Measurements from ENCODE around the gene HS1BP3. TPM values are rescaled to one million over a fixed set of nuclear protein-coding genes. Genes with fewer than 3 reads are reported as not detected.

Gene HS1BP3
- total and polyA plus RNA-seq, 2 of the 13 experiments (the other 11 are each of a cell fraction or from before 2014, with no cell fraction given) = 15.2 to 22.0 TPM

DNA sequence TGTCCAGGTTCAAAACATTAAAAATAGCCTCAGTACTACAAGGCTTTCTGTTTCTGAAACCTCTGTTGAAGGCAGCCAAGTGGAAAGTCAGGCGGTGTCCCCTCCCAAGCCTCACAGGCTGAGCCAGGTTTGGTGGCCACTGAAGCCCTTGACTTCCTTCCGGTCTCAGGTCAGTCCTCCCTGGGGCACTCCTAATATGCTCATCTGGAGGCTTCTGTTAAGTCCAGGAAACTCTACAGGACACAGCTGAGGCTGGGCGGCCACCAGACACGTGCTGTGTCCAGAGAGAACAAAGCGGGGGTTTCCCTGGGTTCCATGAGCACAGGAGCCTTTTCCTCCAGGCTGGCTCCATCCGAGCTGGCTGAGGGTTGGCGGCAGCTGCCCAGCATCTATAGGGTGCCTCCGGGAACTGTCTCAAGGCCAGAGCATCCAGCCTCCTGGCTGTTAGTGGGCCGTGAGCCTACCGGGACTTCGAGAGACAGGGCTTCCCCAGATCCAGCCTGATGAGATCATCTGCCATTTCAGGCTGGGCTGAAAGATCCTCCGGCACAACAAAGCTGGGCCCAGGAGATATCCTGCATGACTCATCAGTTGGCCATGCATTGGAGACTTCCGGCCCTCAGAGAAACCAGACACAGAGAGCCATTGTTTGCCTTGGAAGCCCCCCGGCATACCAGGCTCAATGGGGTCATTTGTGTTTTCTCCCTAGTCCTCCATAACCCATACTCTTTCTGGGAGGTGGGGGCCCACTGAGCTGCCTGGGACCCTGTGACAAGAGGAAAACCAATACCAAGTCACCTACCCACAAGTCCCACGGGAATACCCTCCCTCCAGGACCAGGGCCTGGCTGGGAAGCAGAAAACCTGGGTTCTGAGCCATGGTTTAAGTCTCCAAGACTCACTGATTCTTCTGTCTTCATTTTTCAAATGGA, 71.7 kb downstream of the HS1BP3 start (continued):
- TF ChIP-seq ZNF609 (CRISPR knock-in tag; IDR thresholded peaks at IDR 0.05; ENCODE audit: borderline replicate concordance) = peak; percentile 97
- no peak for TF ChIP-seq ZEB1 (IDR thresholded peaks at IDR 0.05; ENCODE audit: insufficient replicate concordance, low read depth)
- no peak for TF ChIP-seq ZNF790 (CRISPR knock-in tag; IDR thresholded peaks at IDR 0.05; ENCODE audit: borderline replicate concordance)
- TF ChIP-seq, protein P1, sequence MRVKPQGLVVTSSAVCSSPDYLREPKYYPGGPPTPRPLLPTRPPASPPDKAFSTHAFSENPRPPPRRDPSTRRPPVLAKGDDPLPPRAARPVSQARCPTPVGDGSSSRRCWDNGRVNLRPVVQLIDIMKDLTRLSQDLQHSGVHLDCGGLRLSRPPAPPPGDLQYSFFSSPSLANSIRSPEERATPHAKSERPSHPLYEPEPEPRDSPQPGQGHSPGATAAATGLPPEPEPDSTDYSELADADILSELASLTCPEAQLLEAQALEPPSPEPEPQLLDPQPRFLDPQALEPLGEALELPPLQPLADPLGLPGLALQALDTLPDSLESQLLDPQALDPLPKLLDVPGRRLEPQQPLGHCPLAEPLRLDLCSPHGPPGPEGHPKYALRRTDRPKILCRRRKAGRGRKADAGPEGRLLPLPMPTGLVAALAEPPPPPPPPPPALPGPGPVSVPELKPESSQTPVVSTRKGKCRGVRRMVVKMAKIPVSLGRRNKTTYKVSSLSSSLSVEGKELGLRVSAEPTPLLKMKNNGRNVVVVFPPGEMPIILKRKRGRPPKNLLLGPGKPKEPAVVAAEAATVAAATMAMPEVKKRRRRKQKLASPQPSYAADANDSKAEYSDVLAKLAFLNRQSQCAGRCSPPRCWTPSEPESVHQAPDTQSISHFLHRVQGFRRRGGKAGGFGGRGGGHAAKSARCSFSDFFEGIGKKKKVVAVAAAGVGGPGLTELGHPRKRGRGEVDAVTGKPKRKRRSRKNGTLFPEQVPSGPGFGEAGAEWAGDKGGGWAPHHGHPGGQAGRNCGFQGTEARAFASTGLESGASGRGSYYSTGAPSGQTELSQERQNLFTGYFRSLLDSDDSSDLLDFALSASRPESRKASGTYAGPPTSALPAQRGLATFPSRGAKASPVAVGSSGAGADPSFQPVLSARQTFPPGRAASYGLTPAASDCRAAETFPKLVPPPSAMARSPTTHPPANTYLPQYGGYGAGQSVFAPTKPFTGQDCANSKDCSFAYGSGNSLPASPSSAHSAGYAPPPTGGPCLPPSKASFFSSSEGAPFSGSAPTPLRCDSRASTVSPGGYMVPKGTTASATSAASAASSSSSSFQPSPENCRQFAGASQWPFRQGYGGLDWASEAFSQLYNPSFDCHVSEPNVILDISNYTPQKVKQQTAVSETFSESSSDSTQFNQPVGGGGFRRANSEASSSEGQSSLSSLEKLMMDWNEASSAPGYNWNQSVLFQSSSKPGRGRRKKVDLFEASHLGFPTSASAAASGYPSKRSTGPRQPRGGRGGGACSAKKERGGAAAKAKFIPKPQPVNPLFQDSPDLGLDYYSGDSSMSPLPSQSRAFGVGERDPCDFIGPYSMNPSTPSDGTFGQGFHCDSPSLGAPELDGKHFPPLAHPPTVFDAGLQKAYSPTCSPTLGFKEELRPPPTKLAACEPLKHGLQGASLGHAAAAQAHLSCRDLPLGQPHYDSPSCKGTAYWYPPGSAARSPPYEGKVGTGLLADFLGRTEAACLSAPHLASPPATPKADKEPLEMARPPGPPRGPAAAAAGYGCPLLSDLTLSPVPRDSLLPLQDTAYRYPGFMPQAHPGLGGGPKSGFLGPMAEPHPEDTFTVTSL (CRISPR knock-in tag; IDR thresholded peaks at IDR 0.05; ENCODE audit: borderline replicate concordance) = peak; percentile 89
- TF ChIP-seq SIX4 (CRISPR knock-in tag; IDR thresholded peaks at IDR 0.05) = peak; percentile 85
- TF ChIP-seq SRF (IDR thresholded peaks at IDR 0.05; ENCODE audit: low read depth, low read length) = no peak; the same call in 1 of the 2 replicates
- TF ChIP-seq MBD4 (IDR thresholded peaks at IDR 0.05; ENCODE audit: borderline replicate concordance, low read length) = no peak
- no peak for TF ChIP-seq ZNF550 (CRISPR knock-in tag; IDR thresholded peaks at IDR 0.05; ENCODE audit: borderline replicate concordance)
- peak; percentile 89; the same call in 1 of the 2 replicates for TF ChIP-seq ZNF703 (CRISPR knock-in tag; IDR thresholded peaks at IDR 0.05; ENCODE audit: borderline replicate concordance)
- peak; percentile 27; the same call in 1 of the 2 replicates for TF ChIP-seq AHR (CRISPR knock-in tag; IDR thresholded peaks at IDR 0.05)
- TF ChIP-seq TCF7L2 (IDR thresholded peaks at IDR 0.05; ENCODE audit: low read depth, low read length) = peak; percentile 66; the same call in 1 of the 2 replicates
- TF ChIP-seq, protein P2, sequence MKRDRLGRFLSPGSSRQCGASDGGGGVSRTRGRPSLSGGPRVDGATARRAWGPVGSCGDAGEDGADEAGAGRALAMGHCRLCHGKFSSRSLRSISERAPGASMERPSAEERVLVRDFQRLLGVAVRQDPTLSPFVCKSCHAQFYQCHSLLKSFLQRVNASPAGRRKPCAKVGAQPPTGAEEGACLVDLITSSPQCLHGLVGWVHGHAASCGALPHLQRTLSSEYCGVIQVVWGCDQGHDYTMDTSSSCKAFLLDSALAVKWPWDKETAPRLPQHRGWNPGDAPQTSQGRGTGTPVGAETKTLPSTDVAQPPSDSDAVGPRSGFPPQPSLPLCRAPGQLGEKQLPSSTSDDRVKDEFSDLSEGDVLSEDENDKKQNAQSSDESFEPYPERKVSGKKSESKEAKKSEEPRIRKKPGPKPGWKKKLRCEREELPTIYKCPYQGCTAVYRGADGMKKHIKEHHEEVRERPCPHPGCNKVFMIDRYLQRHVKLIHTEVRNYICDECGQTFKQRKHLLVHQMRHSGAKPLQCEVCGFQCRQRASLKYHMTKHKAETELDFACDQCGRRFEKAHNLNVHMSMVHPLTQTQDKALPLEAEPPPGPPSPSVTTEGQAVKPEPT (CRISPR knock-in tag; IDR thresholded peaks at IDR 0.05; ENCODE audit: low read depth) = no peak; the same call in none of the 2 replicates
- TF ChIP-seq, protein P3, sequence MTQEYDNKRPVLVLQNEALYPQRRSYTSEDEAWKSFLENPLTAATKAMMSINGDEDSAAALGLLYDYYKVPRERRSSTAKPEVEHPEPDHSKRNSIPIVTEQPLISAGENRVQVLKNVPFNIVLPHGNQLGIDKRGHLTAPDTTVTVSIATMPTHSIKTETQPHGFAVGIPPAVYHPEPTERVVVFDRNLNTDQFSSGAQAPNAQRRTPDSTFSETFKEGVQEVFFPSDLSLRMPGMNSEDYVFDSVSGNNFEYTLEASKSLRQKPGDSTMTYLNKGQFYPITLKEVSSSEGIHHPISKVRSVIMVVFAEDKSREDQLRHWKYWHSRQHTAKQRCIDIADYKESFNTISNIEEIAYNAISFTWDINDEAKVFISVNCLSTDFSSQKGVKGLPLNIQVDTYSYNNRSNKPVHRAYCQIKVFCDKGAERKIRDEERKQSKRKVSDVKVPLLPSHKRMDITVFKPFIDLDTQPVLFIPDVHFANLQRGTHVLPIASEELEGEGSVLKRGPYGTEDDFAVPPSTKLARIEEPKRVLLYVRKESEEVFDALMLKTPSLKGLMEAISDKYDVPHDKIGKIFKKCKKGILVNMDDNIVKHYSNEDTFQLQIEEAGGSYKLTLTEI (CRISPR knock-in tag; conservative IDR thresholded peaks at IDR 0.05) = no peak

All from HepG2 (cell line).